ENCODE results near the gene SETD2.

Gene SETD2

DNA sequence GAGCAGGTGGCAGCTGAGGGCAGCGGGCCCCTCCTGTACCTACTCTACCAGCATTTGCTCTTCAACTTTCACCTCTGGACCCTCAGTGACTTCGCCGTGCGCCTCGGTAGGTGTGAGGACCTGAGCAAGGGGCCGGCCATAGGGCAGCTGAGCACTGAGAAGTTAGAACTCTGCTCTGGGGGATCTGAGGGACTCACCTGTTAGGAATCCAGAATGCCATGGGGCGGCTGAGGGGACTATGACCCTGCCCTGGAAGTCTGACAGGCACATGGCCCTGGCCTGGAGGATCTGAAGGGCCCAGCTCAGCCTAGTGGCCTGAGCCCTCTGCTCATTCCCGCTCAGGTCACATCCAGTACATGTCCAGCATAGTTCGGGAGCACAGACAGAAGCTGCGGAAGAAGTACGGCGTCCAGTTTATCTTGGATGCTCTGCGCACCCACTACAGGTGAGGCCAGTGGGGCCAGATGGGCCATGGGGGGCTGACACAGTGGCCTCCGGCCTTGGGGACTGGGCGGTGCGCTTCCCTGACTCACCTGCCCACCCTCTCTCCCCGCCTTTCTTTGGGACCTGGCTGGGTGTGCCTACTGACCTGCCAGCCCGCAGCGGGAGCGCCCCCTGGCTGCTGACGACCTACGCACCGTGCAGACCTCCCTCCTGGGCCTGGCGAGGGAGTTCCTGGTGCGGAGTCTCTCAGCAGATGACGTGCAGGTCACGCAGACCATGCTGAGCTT is 165.6 kb downstream of the SETD2 start:
- peak; percentile 54 for DNase-seq (ENCODE audit: low spot score)

- DNase-seq (ENCODE audit: low spot score) = no peak
These were observed 166.3 kb downstream of the SETD2 start for GRCh38 chr3:46997453-46998091.

DNA sequence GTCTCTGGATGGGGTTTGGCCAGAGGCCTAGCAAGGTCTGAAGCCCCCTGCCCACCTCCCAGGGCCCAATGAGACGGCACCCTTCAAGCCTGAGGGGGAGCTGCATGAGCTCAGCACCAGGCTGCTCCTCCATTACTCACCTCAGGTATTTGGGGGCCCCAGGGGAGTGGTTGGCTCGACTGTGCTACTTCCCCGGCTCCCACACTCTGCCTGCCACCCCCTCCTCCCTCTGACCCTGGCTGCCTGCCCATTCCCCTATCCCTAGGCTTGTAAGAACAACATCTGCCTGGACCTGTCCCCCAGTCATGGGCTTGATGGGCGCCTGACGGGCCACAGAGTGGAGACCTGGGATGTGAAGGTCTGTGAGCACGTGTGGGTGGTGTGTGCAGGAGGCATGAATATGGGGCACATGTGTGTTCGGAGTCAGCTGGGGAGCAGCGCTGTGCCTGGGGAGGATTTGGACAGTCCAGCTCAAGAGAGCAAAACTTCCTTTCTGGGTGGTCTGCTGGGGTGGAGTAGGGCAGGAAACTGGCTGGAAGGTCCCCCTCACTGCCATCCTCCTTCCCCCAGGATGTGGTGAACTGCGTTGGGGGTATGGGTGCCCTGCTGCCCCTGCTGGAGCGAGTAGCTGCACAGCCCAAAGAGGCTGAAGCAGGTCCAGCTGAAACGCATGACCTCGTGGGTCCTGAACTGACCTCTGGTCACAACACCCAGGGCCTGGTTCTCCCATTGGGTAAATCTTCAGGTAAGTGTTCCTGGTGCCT is 167.0 kb downstream of the SETD2 start:
- DNase-seq (ENCODE audit: low spot score) = no peak

GRCh38 chr3:46995901-46996562 is 167.9 kb downstream of the SETD2 start:
- DNase-seq (ENCODE audit: low spot score) = no peak

DNA sequence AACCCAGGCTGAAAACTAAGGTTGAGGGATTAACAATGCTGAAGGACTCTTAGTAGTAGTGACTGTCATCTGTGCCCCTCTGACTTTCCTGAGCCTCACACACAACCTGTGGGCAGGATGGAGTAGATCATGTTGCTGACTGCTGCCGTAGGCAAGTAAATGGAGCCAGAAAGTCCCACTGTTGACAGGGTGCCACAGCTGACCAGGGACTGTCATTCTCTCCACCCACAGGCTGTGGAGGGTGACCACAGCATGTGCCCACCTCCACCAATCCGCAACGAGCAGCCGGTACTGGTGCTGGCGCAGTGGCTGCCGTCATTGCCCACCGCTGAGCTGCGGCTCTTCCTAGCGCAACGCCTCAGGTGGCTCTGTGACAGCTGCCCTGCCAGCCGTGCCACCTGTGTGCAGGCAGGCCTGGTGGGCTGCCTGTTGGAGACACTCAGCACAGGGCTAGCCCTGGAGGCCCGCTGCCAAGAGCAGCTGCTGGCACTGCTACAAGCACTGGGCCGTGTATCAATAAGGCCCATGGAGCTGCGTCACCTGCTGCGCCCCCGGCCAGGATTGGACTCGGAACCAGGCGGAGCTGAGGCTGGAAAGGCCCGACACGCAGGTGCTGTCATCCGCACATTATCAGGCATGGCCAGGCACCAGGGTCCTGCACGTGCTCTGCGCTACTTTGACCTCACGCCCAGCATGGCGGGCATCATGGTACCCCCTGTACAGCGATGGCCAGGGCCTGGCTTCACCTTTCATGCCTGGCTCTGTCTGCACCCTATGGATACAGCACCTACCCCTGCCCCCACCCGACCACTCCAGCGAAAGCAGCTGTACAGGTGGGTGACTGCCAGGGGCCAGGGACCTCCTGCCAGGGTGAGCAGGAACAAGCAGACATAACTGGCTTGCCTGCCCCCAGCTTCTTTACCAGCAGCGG is 168.8 kb downstream of the SETD2 start:
- no peak for DNase-seq (ENCODE audit: low spot score)

DNA sequence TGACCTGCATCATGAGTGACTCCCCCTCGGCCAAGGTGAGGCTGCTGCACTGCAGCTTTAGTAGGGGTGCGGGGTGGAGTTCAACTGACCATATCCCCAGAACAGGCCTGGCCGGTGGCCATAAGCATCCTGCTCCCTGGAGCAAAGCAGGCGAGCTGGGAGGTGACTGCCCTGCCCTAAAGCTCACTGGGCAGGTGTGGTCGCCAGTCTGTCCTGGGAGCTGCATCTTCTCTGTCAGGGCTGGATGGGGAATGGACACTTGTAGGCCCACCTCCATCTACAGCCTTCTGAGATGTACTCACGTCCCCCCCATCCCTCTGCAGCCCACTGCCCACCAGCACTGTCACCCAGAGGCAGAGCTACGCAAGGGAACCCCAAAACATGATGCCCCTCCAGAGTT is 169.9 kb downstream of the SETD2 start:
- no peak for DNase-seq (ENCODE audit: low spot score)

DNA sequence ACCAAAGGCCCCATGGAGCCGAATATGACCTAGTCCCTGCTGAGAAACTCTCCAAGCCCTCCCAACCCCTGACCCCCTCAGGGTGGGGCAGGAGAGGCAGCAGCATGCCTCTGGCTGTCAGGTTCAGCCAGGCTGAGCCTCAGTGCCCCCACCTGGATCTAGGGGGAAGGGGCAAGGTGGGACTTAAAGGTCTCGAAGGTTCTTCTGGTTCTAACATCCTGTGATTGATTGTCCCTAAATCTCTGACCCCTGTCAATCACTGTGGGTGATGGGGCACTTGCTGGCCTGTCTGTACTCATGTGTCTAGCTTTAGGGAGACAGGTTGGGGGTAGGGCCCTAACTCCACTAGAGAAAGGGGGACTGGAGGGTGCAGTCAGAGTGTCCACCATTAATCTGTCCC is 170.6 kb downstream of the SETD2 start:
- DNase-seq (ENCODE audit: low spot score) = no peak

DNA sequence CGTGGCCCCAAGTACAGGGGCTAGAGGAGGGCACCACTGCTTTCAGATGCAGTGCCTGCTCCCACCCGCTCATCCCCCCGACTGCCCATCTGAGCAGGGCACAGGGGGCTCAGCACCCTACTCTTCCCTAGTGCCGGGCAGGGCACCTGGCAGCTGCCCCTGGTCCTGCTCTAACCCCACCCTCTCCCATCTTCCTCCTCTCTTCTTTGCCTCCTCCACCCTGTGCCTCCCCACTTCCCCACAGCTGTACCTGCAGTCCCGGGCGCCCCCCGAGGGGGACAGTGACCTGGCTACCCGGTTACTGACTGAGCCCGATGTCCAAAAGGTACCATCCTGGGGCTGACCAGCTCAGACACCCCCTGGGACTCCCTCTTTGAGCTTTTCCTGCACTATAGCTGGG is 171.7 kb downstream of the SETD2 start:
- DNase-seq (ENCODE audit: low spot score) = no peak

- DNase-seq (ENCODE audit: low spot score) = no peak
These were observed 172.3 kb downstream of the SETD2 start for GRCh38 chr3:46991406-46992165.

DNA sequence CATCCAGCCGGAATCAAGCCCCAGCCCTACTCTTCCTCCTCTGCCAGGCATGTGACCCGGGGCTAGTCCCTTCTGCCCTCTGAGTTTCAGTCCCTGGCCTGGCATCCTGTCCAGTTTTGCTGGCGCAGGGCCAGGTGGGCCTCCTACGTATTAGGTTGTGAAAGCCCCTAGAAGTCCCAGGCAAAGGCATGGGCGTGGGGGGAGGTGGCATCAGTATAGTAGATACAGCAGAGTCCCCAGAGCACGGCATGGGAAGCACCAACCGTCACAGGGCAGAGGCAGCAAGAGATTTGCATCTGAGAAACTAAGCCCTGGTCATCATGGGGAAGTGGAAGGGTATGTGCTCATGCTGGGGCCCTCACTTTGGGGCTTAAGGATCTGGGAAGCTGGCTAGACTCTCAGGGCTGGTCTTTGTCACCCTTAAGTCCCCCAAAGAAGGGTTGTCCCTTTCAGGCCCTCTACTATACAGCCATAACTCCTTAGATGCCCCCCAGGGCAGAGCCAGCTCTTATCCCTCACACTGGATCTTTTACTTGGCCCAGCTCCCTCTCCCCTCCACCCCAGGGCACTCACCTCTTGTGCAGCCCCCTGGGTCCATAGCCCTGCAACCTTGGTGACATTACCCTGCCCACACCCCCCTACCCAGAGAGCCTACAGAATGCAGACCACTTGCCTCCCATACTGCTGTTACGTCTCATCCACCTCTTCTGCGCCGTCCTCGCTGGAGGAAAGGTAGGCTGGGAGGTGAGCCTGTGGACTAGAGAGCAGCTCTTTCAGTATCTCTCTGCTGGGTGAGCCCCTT is 173.1 kb downstream of the SETD2 start:
- DNase-seq (ENCODE audit: low spot score) = no peak

DNA sequence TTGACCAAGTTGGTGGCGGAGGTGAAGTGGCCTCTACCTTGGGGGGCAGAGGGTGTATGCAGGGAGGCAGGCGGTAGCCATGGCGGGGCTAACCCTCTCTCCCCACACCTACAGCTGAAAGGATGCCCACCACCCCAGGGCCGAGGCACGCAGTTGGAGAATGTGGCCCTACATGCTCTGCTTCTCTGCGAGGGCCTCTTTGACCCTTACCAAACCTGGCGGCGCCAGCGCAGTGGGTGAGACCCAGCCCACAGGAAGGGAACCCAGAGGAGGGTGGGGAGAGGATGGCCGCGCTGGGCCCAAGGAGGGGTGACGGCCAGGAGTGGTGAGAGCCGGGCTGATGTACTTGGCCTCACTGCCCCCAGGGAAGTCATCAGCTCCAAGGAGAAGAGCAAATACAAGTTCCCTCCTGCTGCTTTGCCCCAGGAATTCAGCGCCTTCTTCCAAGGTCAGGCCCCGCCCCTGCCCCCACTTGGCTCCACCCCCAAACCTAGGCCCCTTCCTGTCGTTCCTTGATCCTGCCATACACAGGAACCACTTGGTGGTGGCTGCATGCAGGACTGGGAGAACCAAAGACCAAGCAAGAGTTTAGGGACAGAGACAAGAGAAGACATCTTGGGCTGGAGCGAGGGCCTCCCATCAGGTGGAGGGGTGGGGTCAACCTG is 174.6 kb downstream of the SETD2 start:
- no peak for DNase-seq (ENCODE audit: low spot score)

DNA sequence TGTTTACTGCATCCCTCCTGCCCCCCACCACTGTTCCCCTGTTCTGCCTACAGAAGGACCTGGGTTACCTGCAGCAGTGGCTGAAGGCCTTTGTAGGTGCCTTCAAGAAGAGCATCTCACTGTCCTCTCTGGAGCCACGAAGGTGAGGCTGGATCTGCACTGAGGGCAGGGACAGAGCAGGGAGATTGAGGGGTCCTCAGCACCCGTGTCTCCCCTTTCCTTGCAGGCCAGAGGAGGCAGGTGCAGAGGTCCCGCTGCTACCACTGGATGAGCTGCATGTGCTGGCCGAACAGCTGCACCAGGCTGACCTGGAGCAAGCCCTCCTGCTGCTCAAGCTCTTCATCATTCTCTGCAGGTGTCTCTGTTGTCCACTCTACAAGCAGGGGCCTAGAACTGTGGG is 175.3 kb downstream of the SETD2 start:
- DNase-seq (ENCODE audit: low spot score) = no peak

GRCh38 chr3:46987743-46988401 is 176.0 kb downstream of the SETD2 start:
- peak; percentile 64 for DNase-seq (ENCODE audit: low spot score)

DNA sequence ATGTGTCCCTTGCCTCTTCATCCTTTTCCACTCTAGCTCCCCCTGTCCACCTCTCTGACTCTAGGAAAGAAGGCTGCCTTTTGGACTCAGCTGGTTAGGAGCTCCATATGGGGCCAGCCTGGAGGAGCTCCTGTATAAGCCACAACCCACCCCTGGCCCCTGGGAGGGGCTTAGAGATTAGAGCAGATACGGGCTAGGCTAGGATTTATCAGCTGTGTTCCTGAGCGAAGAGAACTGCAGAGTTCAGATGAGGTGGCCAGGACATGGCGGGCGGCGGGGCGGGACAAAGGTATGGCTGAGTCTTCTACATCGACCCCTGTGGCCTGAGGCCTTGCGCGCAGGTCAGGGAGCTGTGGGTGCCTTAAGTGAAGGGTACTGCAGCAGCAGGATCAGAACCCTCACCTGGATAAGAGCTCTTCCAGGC is 176.6 kb downstream of the SETD2 start:
- DNase-seq (ENCODE audit: low spot score) = no peak

DNA sequence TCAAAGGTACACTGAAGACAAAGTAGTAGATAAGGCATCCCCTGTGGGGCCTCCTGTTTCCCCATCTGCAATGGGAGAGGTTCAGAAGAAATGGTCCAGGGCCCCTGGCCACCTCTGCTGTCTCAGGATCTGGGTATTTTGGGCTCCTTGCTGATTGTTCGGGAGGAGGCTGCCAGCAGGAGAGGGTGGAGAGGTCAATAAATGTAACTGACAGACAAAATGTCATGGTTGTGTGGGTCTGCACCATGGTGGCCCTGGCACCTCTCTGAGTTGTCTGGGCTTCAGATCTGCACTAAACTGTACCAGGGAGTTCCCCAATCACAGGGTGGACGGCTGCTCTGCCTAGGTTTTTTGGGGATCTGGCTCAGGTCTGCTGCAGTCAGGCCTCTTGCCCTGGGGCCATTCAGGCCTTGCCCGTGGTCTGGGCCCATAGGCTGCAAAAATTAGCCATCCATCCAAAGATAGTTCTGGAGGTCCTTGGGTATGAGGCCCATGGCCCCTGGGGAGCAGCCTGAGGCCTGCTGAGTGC is 177.1 kb downstream of the SETD2 start:
- DNase-seq (ENCODE audit: low spot score) = no peak

DNA sequence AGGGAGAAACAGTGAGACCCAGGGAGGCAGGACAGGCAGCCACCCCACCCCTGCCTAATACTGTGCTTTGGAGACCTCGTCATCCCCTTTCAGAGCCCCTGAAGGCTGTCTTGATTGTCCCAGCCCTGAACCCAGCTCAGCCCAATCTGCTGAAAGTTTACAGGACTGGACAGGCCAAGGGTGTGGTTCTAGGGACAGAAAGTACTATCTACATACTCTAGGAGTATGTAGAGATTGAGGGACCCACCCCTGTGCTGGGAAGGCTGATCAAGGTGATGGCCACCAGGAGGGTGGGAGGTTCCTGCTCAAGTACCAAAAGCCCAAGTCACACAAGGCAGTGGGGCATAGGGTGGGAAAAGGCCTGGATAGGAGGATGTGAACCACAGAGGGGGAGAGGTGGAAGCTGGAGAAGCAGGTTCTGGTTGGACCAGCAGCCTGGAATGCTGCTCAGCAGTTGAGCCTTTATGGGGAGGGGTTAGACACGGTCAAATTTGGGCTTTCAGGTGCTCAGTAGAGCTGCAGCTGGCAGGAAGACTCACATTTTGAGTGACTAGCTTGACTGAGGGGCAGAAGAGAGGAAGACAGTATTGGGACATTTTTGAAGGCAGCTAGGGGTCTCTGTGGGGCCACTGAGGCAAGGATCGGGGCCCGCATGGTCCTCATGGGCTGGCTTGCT is 177.7 kb downstream of the SETD2 start:
- no peak for DNase-seq (ENCODE audit: low spot score)

GRCh38 chr3:46985588-46985987 is 178.3 kb downstream of the SETD2 start:
- DNase-seq (ENCODE audit: low spot score) = no peak

Data from SW480 (cell line).